Measurements from ENCODE around the gene AQP2.

Gene AQP2

DNA sequence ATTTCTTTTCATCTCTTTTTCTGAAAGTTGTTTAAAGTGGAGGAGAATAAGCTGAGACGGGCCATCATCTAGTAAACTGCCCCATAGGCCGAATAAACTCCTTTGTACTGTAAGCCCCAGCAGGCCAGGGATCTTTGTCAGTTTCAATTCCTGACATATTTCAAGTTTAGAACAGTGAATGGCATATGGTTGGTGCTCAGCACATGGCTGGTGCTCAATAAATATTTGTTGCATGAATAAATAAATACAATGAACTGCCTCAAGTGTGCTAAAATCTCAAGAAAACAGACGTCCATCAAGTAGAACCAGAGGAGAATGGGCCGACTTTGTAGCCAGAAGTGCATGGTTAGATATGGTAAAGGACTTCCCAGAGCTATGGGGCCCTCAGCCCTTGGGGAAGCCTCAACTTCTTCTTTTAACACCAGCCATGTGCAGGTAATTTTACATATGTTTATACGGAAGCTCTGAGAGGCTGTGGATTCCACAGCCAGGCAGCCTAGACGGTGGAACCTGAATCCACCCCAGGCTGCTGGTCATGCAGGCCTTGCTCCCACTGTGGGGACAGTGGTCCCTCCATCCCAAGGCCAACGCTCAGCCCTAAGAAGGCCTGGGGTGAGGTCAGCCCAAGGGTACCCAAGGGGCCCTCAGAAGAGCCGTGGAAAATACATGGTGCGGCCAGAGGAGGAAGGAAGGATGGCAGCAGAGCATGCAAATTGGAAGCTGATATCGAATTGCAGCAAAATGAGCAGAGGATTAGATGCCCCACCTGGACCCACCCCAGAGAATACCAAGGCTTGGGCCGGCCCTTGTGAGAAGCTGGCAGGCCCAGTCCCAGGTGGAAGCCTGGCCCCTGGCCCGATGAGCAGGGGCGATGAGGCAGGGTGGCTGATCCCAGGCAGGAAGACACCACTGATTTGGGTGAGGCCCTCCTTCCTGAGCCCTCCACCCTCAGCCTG, 8.7 kb upstream of the AQP2 start:
- DNase-seq (ENCODE audit: low spot score), result no peak

DNA sequence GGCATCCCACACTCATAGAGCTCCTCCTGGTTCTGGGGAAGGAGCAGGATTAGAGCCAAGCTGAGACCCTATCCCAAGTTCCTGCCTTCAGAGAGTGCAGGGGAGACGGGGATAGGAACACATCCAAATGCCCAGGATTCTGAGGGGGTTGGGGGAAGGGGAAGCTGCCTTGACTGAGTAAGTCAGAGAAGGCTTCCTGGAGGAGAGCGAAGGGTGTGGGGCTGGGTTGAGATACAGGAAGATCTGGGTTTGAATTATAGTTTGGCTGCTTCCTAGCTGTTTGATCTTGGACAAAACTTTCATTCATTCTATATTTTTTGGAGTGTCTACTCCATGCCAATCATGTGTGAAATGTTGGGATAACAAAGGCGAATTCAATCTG, 8.0 kb upstream of the AQP2 start:
- no peak for DNase-seq (ENCODE audit: low spot score)

DNA sequence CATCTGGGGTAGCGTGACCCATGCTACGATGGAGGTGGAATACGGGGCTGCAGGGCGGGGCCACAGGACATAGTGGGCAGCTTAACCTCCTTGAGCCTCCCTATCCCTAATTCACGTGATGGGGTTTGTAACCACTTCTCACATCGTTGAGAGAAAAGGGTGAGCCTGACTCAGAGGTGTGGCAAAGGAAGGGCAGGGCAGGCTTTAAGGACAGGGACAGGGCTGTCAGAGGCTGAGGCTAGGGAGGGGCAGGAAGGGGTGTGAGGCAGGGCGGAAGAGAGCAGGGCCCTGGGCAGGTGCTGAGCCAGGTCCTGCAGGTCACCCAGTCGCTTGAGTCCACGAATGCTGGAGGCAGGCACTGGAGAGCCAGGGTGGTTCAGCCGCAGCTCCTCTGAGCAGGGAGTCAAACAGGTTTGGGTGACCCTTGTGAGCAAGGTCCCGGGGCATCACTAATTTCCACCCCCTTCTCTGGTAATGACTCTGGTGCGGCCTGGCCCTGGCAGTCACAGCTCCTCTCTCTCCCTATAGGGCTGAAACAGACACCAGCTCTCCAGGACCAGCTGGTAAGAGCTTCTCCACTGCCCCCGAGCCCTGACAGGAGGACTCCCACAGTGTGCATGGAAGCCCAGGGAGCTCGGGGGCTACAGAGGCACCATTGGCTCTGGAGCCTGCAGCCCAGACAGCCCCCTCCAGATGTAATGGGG, 7.5 kb upstream of the AQP2 start:
- no peak for DNase-seq (ENCODE audit: low spot score)

DNA sequence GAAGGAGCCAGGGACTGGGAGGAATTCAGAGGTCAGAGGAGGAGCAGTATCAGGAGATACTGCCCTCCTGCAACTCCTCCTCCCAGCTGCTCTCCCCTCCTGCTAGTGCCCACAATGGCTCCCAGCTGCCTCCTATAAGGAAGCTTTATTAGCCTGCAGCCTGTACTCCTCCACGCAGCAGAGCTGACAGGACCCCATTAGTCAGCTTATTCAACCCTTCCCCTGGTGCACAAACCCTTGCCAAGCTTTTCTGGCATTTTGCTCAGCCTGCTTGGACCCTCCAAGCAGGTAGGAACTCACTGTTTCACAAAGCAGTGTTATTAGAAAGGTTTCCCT, 6.9 kb upstream of the AQP2 start:
- DNase-seq (ENCODE audit: low spot score), result no peak

DNA sequence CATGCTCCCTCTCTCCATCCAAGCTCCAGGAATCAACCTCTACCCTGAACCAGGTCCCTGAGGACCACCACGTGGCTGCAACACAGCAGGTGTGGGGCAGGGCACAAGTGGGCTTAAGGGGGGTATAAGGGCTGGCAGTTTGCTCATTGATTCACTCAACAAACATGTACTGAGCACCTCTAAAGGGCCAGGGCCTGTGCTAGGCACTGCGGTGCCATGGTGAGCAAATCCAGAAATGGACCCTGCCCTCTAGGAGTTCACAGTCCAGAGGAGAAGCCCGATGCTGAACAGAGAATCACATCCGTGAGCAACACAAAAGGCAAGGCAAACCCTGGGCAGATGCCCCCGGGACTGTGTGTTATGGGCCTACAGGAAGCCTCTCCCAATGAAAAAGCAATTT, 6.5 kb upstream of the AQP2 start:
- no peak for DNase-seq (ENCODE audit: low spot score)

DNA sequence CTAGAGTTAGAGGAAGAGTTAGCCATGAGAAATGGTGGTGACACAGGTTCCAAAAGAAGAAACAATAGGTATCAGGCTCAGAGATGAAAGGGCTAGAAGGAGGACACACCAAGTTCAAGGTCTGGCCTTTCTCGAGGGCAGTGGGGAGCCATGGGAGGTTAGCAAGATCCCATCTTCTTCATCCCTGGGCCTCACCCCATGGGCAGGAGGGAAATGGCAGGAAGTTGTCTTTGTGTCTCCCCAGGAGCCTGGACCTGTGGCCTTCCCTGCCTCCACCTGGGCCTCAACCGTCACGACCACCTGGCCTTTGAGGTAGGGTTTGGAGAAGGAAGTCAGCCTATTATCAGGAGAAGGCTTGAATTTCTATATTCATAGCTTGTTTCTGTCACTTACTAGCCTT, 5.8 kb upstream of the AQP2 start:
- no peak for DNase-seq (ENCODE audit: low spot score)

DNA sequence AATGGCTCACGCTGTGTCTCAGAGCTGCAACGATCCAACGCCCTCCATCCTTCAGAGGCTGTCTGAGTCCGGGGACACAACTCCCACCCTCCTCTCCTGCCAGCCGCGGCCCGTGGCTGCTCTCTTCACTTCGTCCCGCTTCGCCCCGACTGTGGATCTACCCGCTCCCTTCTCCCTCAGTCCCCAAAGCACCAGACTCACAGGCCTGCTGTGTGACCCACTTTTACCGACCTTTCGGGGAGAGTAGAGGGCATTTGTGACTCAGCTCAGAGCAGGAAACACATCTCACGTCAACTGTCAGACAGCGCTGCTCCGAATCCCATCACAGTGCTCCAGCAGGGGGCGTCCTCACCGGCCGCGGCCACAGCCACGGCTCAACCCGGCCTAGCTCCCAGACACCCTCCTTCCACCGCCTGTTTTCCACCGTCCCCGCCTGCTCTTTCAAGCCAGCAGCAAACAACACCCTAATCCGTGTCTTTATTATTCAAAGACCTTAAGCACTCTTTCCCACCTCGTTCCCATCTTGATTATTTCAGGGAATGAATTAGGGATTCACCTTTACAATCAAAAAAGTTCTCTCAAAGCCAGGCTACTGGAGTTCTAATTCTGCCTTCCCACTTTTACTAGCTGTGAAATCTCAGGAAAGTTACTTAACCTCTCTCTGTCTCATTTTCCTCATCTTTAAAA, 5.0 kb upstream of the AQP2 start:
- DNase-seq (ENCODE audit: low spot score), result peak; percentile 96

DNA sequence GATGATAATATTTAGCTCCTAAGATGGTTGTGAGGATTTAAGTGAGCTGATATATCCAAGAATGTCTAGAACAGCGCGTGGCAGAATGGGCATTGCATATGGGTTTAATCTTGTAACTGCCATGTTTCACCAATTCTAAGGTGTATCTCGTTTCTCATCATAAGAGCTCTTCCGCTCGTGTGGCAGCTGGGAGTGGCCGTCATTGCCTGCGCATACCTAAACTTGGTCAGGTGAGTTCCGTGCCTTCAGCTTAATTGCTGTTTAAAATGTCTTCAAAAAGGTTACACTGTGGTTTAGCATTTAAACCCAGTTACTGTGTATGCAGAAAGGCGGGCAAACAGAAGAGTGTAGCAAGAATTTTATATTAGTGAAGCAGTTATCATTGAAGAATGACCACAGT, 4.5 kb upstream of the AQP2 start:
- no peak for DNase-seq (ENCODE audit: low spot score)

DNA sequence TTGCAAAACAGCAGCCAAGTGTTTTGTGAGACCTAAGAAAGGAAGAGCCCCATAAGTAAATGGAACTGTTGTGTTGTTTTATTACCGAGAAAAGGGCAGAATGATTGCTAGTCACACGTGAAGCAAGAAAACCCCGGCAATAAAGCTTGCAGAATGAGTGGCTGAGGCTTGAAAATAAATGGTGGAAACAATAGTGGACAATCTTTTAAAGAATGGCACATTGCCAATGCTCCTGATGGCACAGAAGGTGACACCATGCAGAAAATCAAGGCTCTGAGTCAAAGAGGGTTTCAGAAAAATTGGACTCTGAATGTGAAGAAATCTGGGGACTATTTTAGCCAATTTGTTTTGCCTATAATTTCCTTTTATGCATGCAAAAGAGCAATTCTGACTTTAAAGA, 4.0 kb upstream of the AQP2 start:
- no peak for DNase-seq (ENCODE audit: low spot score)

DNA sequence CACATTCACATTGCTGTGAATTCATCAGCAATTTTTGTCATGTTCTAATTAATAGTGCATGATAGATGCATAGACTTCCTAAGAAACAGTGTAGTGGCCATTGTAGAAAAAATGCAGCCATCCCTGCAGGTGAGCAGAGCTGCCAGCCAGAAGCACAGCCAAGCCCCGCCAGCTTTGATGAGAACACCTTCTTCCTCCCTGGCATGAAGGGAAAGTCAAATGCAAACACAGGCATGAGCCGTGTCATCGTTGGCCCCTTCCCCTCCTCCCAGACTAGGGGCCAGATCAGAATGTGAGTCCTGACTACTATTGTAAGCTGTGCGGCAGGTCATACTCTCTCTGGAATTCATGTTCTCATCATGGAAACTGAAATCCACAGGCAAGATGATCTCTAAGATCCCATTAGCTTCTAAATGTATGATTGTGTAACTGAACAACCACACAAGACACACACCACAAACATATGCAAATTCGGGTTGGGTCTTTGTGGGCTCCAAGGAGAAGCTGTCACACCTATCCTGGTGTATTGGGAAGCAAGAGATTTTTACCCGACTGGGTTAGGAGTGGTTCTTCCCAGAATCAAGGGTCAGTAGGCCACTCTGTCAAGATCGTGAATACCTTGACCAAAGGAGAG, 2.8 kb upstream of the AQP2 start:
- no peak for DNase-seq (ENCODE audit: low spot score)

DNA sequence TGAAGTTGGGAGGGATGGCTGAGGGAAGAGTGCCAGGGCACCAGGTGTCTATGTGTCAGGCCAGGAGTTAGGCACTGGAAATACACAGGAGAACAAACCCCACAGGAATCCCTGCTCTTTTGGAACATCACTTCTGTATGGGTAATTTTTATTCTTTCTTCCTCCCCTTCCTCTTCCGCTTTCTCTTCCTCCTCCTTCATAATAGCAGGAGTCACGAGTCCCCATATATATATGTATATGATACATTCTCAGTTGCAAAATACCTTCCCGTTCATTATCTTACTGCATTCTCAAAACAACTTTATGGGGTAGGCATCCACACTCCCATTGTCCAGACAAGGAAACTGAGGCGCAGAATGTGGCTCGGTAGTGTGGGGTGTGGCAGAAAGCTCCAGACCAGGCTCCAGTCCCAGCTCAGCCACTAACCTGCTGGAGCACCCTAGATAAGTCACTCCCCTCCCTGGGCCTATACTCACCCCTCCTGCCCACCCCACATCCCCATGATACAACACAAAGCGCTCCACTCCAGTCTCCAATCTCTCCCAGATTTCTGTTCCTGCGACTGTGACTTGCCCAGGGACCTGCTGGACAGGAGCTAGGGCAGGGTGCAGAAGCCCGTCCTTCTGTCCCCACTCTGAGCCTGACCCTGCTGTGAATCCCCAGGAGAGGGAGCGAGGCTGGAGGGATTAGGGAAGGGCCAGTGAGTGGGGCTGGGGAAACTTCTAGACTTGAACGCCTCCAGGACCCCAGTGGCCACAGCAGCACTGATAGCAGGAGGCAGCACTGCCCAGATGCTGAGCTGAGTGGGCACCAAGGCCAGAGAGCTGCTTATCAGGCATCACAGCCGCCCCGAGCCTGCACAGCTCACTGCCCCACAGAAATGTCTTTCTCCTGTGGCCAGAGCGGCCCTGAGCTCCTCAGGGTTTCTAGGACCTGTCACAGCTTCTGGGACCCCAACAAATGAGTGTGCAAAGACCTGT, 1.4 kb upstream of the AQP2 start:
- DNase-seq (ENCODE audit: low spot score), result no peak

DNA sequence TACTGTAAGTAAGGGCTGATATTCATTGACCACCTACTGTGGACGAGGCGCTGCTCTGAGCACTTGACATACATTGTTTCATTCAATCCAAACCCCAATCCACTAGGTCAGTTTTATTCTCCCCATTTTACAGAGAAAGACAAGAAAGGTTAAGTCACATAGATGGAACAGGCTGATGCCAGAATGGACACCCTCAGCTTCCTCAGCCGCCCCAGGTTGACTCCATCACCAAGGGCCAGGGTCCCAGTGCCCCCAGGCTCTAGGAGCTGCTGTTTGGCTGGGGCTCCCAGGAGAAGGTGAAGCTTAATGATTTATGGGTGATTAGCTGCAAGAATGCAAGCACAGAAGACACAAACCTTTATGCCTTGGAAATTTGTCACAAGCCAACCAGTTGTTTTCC, 671 bp upstream of the AQP2 start:
- DNase-seq (ENCODE audit: low spot score), result no peak

DNA sequence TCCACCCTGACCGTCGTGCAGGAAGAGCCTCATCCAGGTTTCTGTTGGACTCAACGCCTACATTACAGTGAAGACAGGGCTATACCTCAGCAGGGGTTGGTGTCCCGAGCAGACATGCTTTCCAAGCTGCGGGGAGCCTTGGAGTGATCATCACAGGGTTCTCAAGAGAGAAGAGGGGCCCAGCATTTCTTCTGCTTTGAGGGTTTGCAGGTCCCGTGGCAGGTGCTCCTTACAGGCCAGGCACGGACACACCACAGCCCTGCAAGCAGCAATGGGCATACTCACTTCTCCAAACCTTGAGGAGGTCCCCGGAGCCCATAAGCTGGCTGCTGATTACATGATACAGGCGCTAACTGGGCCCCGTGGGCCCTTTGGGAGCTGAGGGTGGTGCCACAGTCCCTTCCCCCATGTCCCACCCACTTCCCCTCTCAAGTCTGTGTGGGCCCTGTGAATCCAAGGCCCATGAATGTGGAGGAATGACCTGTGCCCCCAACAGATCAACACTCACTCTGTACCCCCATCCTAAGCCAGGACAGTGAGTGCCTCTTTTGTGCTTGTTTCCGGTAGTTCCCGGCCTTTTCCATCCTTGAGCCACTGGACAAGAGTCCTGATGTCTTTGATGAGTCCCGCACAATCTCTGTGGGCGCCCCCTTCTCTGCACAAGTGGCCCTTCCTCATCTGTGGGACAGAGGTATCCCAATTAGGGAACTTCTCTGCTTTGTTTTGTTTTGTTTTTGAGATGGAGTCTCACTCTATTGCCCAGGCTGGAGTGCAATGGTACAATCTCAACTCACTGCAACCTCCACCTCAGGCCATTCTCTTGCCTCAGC, 1.1 kb downstream of the AQP2 start:
- DNase-seq (ENCODE audit: low spot score), result no peak

DNA sequence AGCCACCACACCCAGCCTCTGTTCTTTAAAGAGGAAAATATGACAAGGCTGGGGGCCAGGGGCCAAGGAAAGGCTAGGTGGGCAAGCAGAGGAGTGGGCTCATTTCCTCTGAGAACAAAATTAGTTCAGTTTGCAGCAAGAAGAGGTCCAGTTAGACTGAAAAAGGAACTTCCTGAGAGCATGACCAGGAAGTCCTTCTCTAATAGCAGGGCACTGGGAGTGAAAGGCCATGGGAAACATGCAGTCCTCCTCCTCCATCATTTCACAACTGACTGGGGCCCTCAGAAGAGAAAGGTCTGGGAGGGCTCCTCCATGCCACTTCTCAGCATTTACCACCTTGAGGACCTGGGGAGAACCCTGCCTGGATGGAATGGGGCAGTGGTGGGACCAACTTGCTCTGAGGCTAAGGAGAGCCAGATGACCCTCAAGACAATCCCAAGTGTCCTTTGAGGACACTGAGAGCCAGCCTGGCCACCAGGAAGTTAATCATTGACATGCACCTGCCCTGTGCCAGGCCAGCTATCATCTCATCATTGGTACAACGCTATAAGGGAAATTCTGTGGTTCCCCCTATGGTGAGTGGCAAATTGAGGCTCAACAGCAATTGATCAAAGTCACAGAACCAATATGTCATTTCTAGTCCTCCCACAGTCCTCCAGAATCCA, 2.0 kb downstream of the AQP2 start:
- DNase-seq (ENCODE audit: low spot score), result no peak

DNA sequence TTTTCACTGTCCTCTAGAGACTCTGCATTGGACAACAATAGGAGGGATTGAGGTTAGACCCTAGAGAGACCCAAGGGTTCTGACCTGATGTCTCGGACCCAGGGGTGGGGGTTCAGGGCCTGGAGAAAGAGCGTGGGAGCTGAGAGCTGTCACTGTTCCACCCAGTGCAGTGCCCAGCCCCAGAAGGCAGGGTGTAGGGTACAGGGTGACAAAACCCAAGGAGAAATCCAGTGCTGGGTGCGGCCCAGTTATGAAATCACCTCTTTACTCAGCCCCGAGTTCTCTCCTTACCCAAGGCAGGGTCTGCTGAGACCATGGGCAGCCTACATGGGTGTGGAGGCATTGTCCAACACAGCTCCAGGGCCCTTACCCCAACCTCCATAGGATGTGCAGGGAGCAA, 2.6 kb downstream of the AQP2 start:
- DNase-seq (ENCODE audit: low spot score), result no peak

DNA sequence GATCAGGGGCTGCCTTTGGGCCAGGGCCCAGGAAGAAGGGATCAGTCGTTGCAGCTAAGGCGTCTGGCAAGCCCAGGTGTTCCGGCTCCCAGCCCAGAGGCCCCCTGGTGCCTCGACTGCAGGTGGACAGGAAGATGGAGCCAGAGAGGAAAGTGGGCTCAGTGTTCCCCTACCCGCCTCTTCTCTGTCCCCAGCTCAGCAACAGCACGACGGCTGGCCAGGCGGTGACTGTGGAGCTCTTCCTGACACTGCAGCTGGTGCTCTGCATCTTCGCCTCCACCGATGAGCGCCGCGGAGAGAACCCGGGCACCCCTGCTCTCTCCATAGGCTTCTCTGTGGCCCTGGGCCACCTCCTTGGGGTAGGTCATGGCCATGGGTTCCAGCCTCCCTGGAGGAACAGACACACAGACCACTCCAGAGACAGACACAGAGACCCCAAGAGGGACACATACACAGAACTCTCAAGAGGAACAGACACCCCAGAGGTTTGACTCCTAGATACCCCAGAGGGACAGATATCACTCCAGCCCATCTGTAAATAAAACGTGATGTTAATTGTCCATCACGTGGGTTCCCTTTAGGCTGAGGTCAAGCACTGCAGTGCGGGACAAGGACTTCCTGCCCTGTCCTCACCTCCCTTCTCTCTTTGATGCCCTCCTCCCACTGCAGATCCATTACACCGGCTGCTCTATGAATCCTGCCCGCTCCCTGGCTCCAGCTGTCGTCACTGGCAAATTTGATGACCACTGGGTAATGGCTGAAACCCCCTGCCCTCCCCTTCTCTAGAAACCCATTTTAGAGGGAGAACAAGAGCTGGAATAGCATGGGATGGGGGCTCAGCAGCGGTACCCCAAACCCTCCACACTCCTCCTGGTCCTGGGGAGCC, 3.7 kb downstream of the AQP2 start:
- DNase-seq (ENCODE audit: low spot score), result no peak

DNA sequence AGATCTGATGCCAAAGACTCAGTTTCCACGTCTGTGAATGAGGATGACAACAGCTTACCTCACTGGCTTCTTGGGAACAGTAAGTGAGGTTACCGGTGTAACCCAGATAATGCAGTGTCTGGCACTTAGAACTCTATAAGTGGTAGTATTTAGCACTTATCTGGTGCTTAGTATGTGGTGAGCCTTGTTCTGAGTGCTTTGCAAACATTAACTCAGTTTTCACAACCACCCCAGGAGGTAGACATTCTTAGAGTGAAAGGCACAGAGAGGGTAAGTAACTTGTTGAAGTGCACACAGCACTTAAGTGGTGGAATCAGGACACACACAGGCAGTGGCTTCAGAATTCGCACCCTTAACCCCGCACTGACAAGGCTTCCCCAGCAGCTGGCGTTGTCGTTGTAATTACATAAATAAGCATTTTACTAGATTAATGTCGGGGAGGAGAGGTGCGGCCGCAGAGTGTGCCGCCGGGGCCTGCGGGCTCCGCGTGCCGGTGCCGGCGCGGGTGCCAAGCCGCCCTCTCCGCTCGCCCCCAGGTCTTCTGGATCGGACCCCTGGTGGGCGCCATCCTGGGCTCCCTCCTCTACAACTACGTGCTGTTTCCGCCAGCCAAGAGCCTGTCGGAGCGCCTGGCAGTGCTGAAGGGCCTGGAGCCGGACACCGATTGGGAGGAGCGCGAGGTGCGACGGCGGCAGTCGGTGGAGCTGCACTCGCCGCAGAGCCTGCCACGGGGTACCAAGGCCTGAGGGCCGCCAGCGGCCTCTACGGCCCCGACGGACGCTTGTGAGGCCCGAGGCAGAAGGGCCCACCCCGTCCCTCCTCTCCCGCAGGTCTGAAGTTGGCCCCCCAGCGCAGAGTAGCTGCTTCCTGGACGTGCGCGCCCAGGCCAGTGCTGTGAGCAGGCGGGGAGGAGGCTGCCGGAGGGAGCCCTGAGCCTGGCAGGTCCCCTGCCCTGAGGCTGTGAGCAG, 4.6 kb downstream of the AQP2 start:
- DNase-seq (ENCODE audit: low spot score), result no peak

All from HuH-7 (cell line).